Naive thymus-derived CD8-positive, alpha-beta T cell (primary cell): ENCODE data around the gene IFITM2. TPM values are rescaled to one million over a fixed set of nuclear protein-coding genes. Genes with fewer than 3 reads are reported as not detected.
A peak's percentile ranks its signal among the peaks of the same experiment; 100 is the strongest.
"Not testable (repeated sequence)": the region's sequence is repeated elsewhere in the genome, so short reads cannot be mapped to it uniquely, and the experiment has no call there.

Experiments
- ATAC-seq, 2 donors: fragments of 150-1000 bp; cut with Tn5 transposase in 1 of 2; sonication (Bioruptor Pico), chemical (Tn5 transposase) in 1 of 2; 1 replicate in 1 of 2; 2 replicates in 1 of 2; pipeline ENCODE4 v1.10.0; 2021; ENCODE audit warnings: mild to moderate bottlenecking in 2 of 2, moderate library complexity in 2 of 2
- POLR2A ChIA-PET: fragments of 350-600 bp; sonication (Branson Sonifier 250); formaldehyde crosslinking; loops from one replicate; lab custom pipeline; 2021; ENCODE audit warnings: antibody characterized with exemption; lab: Charles Lee
- DNase-seq, 10 donors: peaks; one replicate each; pipeline versions ENCODE4 v3.0.0 to v3.0.0-alpha.2; 2020 to 2022
- H3K27ac Mint-ChIP-seq, 10 donors: one replicate each; pipeline ENCODE4 v1.8.0; 2020 to 2022; ENCODE audit warnings: mild to moderate bottlenecking in 10 of 10, mixed read lengths in 10 of 10, moderate library complexity in 4 of 10, inconsistent platforms in 1 of 10
- H3K27me3 Mint-ChIP-seq, 5 donors: one replicate each; pipeline ENCODE4 v1.8.0; 2021 to 2022; ENCODE audit warnings: mixed read lengths in 5 of 5
- H3K36me3 Mint-ChIP-seq, 3 donors: one replicate each; pipeline ENCODE4 v1.8.0; 2020 to 2022; ENCODE audit warnings: mixed read lengths in 3 of 3, mild to moderate bottlenecking in 2 of 3, inconsistent platforms in 1 of 3
- H3K4me1 Mint-ChIP-seq, 4 donors: one replicate each; pipeline ENCODE4 v1.8.0; 2021 to 2022; ENCODE audit warnings: mixed read lengths in 4 of 4
- H3K4me3 Mint-ChIP-seq, 10 donors: one replicate each; pipeline ENCODE4 v1.8.0; 2020 to 2022; ENCODE audit warnings: mild to moderate bottlenecking in 10 of 10, mixed read lengths in 10 of 10, moderate library complexity in 6 of 10, inconsistent platforms in 1 of 10
- H3K9me3 Mint-ChIP-seq, 9 donors: one replicate each; pipeline ENCODE4 v1.8.0; 2020 to 2022; ENCODE audit warnings: mixed read lengths in 9 of 9, mild to moderate bottlenecking in 3 of 9, inconsistent platforms in 1 of 9, moderate library complexity in 1 of 9
- polyA plus RNA-seq, 3 donors: library from polyadenylated mRNA; unstranded; fragments of 300-500 nt; fragmentation: Illumina TruSeq; gene quantifications; one replicate each; pipeline ENCODE4 v1.2.3, GENCODE V29; 2021
- total RNA-seq, 8 experiments: library from RNA in 2 of 8; stranded (reverse) in 2 of 8; gene quantifications; one replicate each; pipeline ENCODE4 v1.2.3 and lab custom pipeline; 2021 to 2026

Gene IFITM2
- total RNA-seq (100 to 1,000 TPM; 115 to 122 TPM), polyA plus RNA-seq (1,000 to 10,000 TPM; 2,345 to 2,732 (median 2,362) TPM), total RNA-seq (lab: John Stamatoyannopoulos, UW) (4.9 to 25.3 (median 9.6) reads per million in 6 experiments)

GRCh38 chr11:307766-308708 is at the start of gene IFITM2:
Gene IFITM2, plus strand, starts transcription at chr11:307816. Its CDS starts 377 bp downstream, at chr11:308193.
- H3K27me3 Mint-ChIP-seq, H3K36me3 Mint-ChIP-seq, H3K9me3 Mint-ChIP-seq: not testable (repeated sequence)
- H3K4me1 Mint-ChIP-seq, result peaks cover 27 to 68% (median 55%) of the 10 kb centered on the region in 4 donors
- H3K4me3 Mint-ChIP-seq, result peak within 1 kb of the TSS; percentile 90 to 100 (median 94)
- DNase-seq (peak in 9 of 10 donors; percentile 42 to 84 (median 72)), ATAC-seq (peak; percentile 59 to 81)
- H3K27ac Mint-ChIP-seq, result peak within 1 kb of the TSS; percentile 95 to 100 (median 98)
- POLR2A ChIA-PET, result interaction anchor here (0.6 to 11.2 kb wide), 16 partner anchors 8 to 142 kb away, joined by 3 to 122 read pairs (median 8); partner anchors contain the start of genes BET1L, IFITM1, IFITM3 and PGGHG

GRCh38 chr11:259413-259812 is 48.2 kb upstream of the IFITM2 start:
- POLR2A ChIA-PET, result interaction anchor here (0.7 to 16.4 kb wide), 5 partner anchors 22 to 203 kb away, joined by 3 to 229 read pairs (median 4); partner anchors contain the start of genes NLRP6 and PGGHG

GRCh38 chr11:261624-262023 is 46.0 kb upstream of the IFITM2 start:
- Mint-ChIP-seq H3K9me3 (peaks cover 0 to 2% (median 0%) of the 10 kb centered on the region in 9 donors), H3K27me3 (peaks cover 0 to 2% (median 0%) of the 10 kb centered on the region in 5 donors), H3K4me3 (no peak overlapping the region), H3K27ac (no peak overlapping the region), H3K36me3 (no peaks in the 10 kb centered on the region), H3K4me1 (peaks cover 0 to 22% (median 5%) of the 10 kb centered on the region in 4 donors)
- DNase-seq (no peak), ATAC-seq (no peak)
- POLR2A ChIA-PET, result interaction anchor here (1.0 to 16.4 kb wide), 2 partner anchors 23 to 58 kb away, joined by 4 to 229 read pairs; partner anchors contain the start of genes NLRP6 and PGGHG

More at GRCh38 chr11:259413-259812, 48.2 kb upstream of the IFITM2 start:
- peaks cover 0 to 2% (median 0%) of the 10 kb centered on the region in 5 donors for H3K27me3 Mint-ChIP-seq
- H3K27ac Mint-ChIP-seq, result no peak overlapping the region
- H3K9me3 Mint-ChIP-seq, result peaks cover 0 to 2% (median 0%) of the 10 kb centered on the region in 9 donors
- no peaks in the 10 kb centered on the region for H3K36me3 Mint-ChIP-seq
- DNase-seq (no peak), ATAC-seq (no peak)
- no peak overlapping the region for H3K4me3 Mint-ChIP-seq
- H3K4me1 Mint-ChIP-seq, result peaks cover 2 to 20% (median 4%) of the 10 kb centered on the region in 4 donors

- Mint-ChIP-seq H3K4me1 (peaks cover 9 to 39% (median 36%) of the 10 kb centered on the region in 4 donors), H3K36me3 (no peaks in the 10 kb centered on the region), H3K9me3 (no peaks in the 10 kb centered on the region), H3K27ac (peak overlapping the region; percentile 69 to 98 (median 90)), H3K27me3 (no peaks in the 10 kb centered on the region), H3K4me3 (peak overlapping the region; percentile 71 to 86 (median 74))
- POLR2A ChIA-PET, result interaction anchor here (1.0 to 21.0 kb wide), 18 partner anchors 9 to 240 kb away, joined by 3 to 863 read pairs (median 16); partner anchors contain the start of genes BET1L, IFITM1, IFITM2 and IFITM5
- DNase-seq, result peak in 4 of 10 donors; percentile 41 to 72 (median 45)
- ATAC-seq, result peak in 1 of 2 donors; percentile 10
These were observed 40.8 kb upstream of the IFITM2 start for GRCh38 chr11:266676-267439.

GRCh38 chr11:267491-267994 is 40.1 kb upstream of the IFITM2 start:
- DNase-seq (peak; percentile 54 to 84 (median 70)), ATAC-seq (peak; percentile 47 to 64)
- H3K9me3 Mint-ChIP-seq, result no peaks in the 10 kb centered on the region
- no peaks in the 10 kb centered on the region for H3K27me3 Mint-ChIP-seq
- POLR2A ChIA-PET, result interaction anchor here (1.0 to 21.0 kb wide), 22 partner anchors 8 to 301 kb away, joined by 3 to 863 read pairs (median 9); partner anchors contain the start of genes BET1L, IFITM1, IFITM2 and IFITM5
- H3K4me3 Mint-ChIP-seq, result peak overlapping the region; percentile 84 to 94 (median 88)
- H3K4me1 Mint-ChIP-seq, result peaks cover 10 to 42% (median 36%) of the 10 kb centered on the region in 4 donors
- no peaks in the 10 kb centered on the region for H3K36me3 Mint-ChIP-seq
- H3K27ac Mint-ChIP-seq, result peak overlapping the region; percentile 96 to 99 (median 98)

GRCh38 chr11:268716-269145 is 38.9 kb upstream of the IFITM2 start:
- Mint-ChIP-seq H3K27ac (peak overlapping the region; percentile 96 to 99 (median 98)), H3K4me3 (peak overlapping the region; percentile 84 to 94 (median 88))
- ATAC-seq, result peak; percentile 19 to 37

GRCh38 chr11:269146-269890 is 38.3 kb upstream of the IFITM2 start:
- Mint-ChIP-seq H3K36me3 (no peaks in the 10 kb centered on the region), H3K9me3 (no peaks in the 10 kb centered on the region), H3K4me3 (peak overlapping the region; percentile 84 to 94 (median 88)), H3K4me1 (peaks cover 11 to 42% (median 36%) of the 10 kb centered on the region in 4 donors), H3K27me3 (no peaks in the 10 kb centered on the region), H3K27ac (peak overlapping the region; percentile 96 to 99 (median 98))
- DNase-seq, result peak in 9 of 10 donors; percentile 49 to 91 (median 74)
- POLR2A ChIA-PET, result interaction anchor here (0.9 to 21.0 kb wide), 15 partner anchors 12 to 237 kb away, joined by 3 to 863 read pairs (median 20); partner anchors contain the start of genes BET1L, IFITM1, IFITM2 and NLRP6
- peak; percentile 55 to 79 for ATAC-seq

More at GRCh38 chr11:268716-269145, 38.9 kb upstream of the IFITM2 start:
- H3K36me3 Mint-ChIP-seq, H3K9me3 Mint-ChIP-seq, H3K27me3 Mint-ChIP-seq: not testable (repeated sequence)
- peak in 6 of 10 donors; percentile 48 to 71 (median 59) for DNase-seq
- H3K4me1 Mint-ChIP-seq, result peaks cover 11 to 42% (median 36%) of the 10 kb centered on the region in 4 donors
- POLR2A ChIA-PET, result interaction anchor here (0.8 to 21.0 kb wide), 19 partner anchors 11 to 238 kb away, joined by 3 to 863 read pairs (median 14); partner anchors contain the start of genes BET1L, IFITM1, IFITM2 and NLRP6

GRCh38 chr11:270451-271318 is 36.9 kb upstream of the IFITM2 start:
- Mint-ChIP-seq H3K27ac (peak overlapping the region in 7 of 10 donors; percentile 41 to 98 (median 98)), H3K9me3 (no peaks in the 10 kb centered on the region), H3K27me3 (no peaks in the 10 kb centered on the region), H3K4me3 (no peak overlapping the region), H3K4me1 (peaks cover 16 to 51% (median 36%) of the 10 kb centered on the region in 4 donors), H3K36me3 (no peaks in the 10 kb centered on the region)
- ATAC-seq (no peak), DNase-seq (peak in 1 of 10 donors; percentile 13)
- POLR2A ChIA-PET, result interaction anchor here (0.6 to 21.0 kb wide), 3 partner anchors 10 to 46 kb away, joined by 3 to 863 read pairs (median 3); partner anchors contain the start of genes NLRP6 and PGGHG

GRCh38 chr11:271319-271715 is 36.3 kb upstream of the IFITM2 start:
- DNase-seq (peak in 1 of 10 donors; percentile 13), ATAC-seq (no peak)
- Mint-ChIP-seq H3K36me3 (peaks cover 0 to 2% (median 0%) of the 10 kb centered on the region in 3 donors), H3K4me1 (peaks cover 16 to 51% (median 36%) of the 10 kb centered on the region in 4 donors), H3K4me3 (no peak overlapping the region), H3K27ac (peak overlapping the region in 4 of 10 donors; percentile 11 to 96 (median 69)), H3K27me3 (no peaks in the 10 kb centered on the region), H3K9me3 (peaks cover 0 to under 1% (median 0%) of the 10 kb centered on the region in 9 donors)
- POLR2A ChIA-PET, result interaction anchor here (0.6 to 21.0 kb wide), 4 partner anchors 10 to 46 kb away, joined by 3 to 863 read pairs (median 3); partner anchors contain the start of genes NLRP6 and PGGHG
